CD4-positive, CD25-positive, alpha-beta regulatory T cell (primary cell): ENCODE measurements around the gene MGAT5B. TPM values are rescaled to one million over a fixed set of nuclear protein-coding genes. Genes with fewer than 3 reads are reported as not detected.
A peak's percentile ranks its signal among the peaks of the same experiment; 100 is the strongest.

Experiments
- ATAC-seq, 2 donors: fragments of 150-1000 bp; cut with Tn5 transposase; one replicate each; pipeline ENCODE4 v1.10.0; 2021; ENCODE audit warnings: low read depth in 2 of 2, moderate number of reproducible peaks in 2 of 2, moderate library complexity in 1 of 2
- DNase-seq, 3 donors: peaks; one replicate each; pipeline versions ENCODE4 v3.0.0 to v3.0.0-alpha.2; 2012 to 2022; ENCODE audit warnings: mixed read lengths in 1 of 3
- H3K27ac ChIP-seq: one replicate; pipeline ENCODE4 v1.7.0; 2013; ENCODE audit warnings: mild to moderate bottlenecking, low read length; ENCODE audit not compliant: insufficient read depth, poor library complexity, severe bottlenecking
- H3K27me3 ChIP-seq: one replicate; pipeline ENCODE4 v1.7.0; 2013; ENCODE audit warnings: low read length; ENCODE audit not compliant: control insufficient read depth, insufficient read depth
- H3K36me3 ChIP-seq: one replicate; pipeline ENCODE4 v1.7.0; 2013; ENCODE audit warnings: mild to moderate bottlenecking, low read length, moderate library complexity; ENCODE audit not compliant: control insufficient read depth, insufficient read depth
- H3K4me1 ChIP-seq: 2 replicates; pipeline ENCODE4 v1.7.0; 2013; ENCODE audit warnings: mild to moderate bottlenecking, low read length; ENCODE audit not compliant: insufficient read depth, control insufficient read depth, poor library complexity, severe bottlenecking
- H3K4me3 ChIP-seq: one replicate; pipeline ENCODE4 v1.7.0; 2013; ENCODE audit warnings: low read depth, mild to moderate bottlenecking, low read length, moderate library complexity
- H3K9me3 ChIP-seq, 2 experiments: 1 replicate in 1 of 2; 2 replicates in 1 of 2; pipeline ENCODE4 v1.7.0; 2013; ENCODE audit warnings: low read length in 2 of 2, mild to moderate bottlenecking in 1 of 2, moderate library complexity in 1 of 2; ENCODE audit not compliant: control insufficient read depth in 2 of 2
- H3K27ac Mint-ChIP-seq, 3 donors: one replicate each; pipeline ENCODE4 v1.8.0; 2020 to 2022; ENCODE audit warnings: mild to moderate bottlenecking in 3 of 3, mixed read lengths in 3 of 3, moderate library complexity in 2 of 3
- H3K27me3 Mint-ChIP-seq: one replicate; pipeline ENCODE4 v1.8.0; 2022; ENCODE audit warnings: mild to moderate bottlenecking, mixed read lengths
- H3K36me3 Mint-ChIP-seq: one replicate; pipeline ENCODE4 v1.8.0; 2020; ENCODE audit warnings: mixed read lengths
- H3K4me1 Mint-ChIP-seq, 4 donors: one replicate each; pipeline ENCODE4 v1.8.0; 2020 to 2022; ENCODE audit warnings: mixed read lengths in 4 of 4, mild to moderate bottlenecking in 1 of 4
- H3K4me3 Mint-ChIP-seq, 4 donors: one replicate each; pipeline ENCODE4 v1.8.0; 2020 to 2022; ENCODE audit warnings: mild to moderate bottlenecking in 4 of 4, mixed read lengths in 4 of 4, moderate library complexity in 3 of 4
- H3K9me3 Mint-ChIP-seq, 7 donors: one replicate each; pipeline ENCODE4 v1.8.0; 2020 to 2022; ENCODE audit warnings: mixed read lengths in 7 of 7, mild to moderate bottlenecking in 3 of 7, moderate library complexity in 2 of 7
- polyA plus RNA-seq, 4 donors: library from polyadenylated mRNA; unstranded; fragments of 300-500 nt; fragmentation: Illumina TruSeq; gene quantifications; one replicate each; pipeline ENCODE4 v1.2.3, GENCODE V29; 2021
- total RNA-seq: library from RNA; stranded (reverse); gene quantifications from one replicate; pipeline ENCODE4 v1.2.3, GENCODE V29; 2022

MGAT5B gene
- total and polyA plus RNA-seq, 5 donors from 2014 or later, result not detected

DNA sequence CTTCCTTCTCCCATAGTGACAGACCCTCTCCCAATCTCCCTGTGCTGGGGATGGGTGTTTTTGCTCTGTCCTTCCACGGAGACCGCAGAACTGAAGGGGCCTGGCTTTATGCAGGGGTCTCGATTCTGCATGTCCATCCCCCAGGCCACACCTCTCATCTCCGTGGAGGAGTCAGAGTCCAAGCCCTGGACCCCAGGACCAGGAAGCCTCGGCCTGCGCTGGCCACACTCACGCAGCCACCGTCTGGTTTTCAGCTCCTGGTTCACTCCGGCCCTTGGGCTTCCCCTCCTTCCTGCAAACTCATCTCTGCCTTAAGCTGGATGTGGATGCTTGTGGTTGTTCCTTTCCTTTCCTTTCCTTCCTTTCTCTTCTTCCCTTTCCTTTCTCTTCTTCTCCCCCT, 90.8 kb downstream of the MGAT5B start:
- Mint-ChIP-seq H3K27me3 (peaks cover 23% of the 10 kb centered on the region), H3K27ac (no peak overlapping the region), H3K9me3 (peaks cover 0 to 2% (median 0%) of the 10 kb centered on the region in 7 donors), H3K4me3 (no peak overlapping the region), H3K4me1 (no peaks in the 10 kb centered on the region), H3K36me3 (peaks cover 3% of the 10 kb centered on the region)
- no peak for ATAC-seq
- Histone ChIP-seq H3K9me3 (no peaks in the 10 kb centered on the region), H3K27ac (no peak overlapping the region), H3K4me3 (no peak overlapping the region), H3K36me3 (no peaks in the 10 kb centered on the region), H3K4me1 (no peaks in the 10 kb centered on the region), H3K27me3 (no peaks in the 10 kb centered on the region)
- DNase-seq, result no peak

DNA sequence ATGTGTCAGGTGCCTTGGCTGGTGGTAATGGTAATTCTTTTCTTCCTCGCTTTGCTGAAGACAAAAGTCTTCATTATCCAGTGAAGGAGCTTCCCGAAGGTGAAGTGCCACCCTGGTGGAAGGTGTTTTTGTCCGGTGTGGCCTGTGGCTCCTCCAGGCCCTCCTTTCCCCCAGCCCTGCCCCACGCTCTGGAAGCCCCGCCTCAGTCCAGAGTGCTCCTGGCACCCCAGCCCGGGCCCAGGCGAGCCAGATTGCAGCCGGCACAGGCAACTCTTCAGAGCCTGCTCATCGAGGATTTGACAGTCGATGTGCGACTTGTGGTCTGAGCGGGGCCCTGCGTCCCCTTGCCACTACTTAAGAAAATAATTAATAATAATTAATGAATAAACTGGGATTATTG, 93.7 kb downstream of the MGAT5B start:
- ATAC-seq, result no peak
- peaks cover 29% of the 10 kb centered on the region for H3K27me3 Mint-ChIP-seq

DNA sequence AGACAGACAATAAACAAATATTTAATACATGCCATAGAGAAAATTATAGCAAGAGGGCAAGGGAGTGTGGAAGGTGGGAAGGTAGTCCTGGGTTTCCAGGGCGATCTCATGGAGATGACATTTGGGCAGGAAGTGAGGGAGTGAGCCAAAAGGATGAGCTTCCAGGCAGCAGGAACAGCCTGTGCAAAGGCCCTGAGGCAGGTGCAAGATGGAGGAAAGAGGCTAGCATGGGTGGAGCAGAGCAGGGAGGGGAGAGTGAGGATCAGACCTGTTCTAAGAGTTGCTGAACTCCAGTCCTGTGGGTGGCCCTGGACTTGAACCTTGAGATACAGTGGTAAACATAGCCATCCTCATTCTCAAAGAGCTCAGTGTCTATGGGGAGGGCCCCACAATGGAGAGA, 94.7 kb downstream of the MGAT5B start:
- Histone ChIP-seq H3K27me3 (peaks cover 4% of the 10 kb centered on the region), H3K4me1 (no peaks in the 10 kb centered on the region), H3K27ac (no peak overlapping the region), H3K36me3 (no peaks in the 10 kb centered on the region), H3K4me3 (no peak overlapping the region), H3K9me3 (no peaks in the 10 kb centered on the region)
- no peak for DNase-seq
- H3K4me3 Mint-ChIP-seq, result no peak overlapping the region
- no peak overlapping the region for H3K27ac Mint-ChIP-seq
- H3K9me3 Mint-ChIP-seq, result peaks cover 0 to 2% (median 0%) of the 10 kb centered on the region in 7 donors
- peaks cover 34% of the 10 kb centered on the region for H3K27me3 Mint-ChIP-seq
- ATAC-seq, result no peak
- peaks cover 3% of the 10 kb centered on the region for H3K36me3 Mint-ChIP-seq
- no peaks in the 10 kb centered on the region for H3K4me1 Mint-ChIP-seq

More for the DNA sequence above, 93.7 kb downstream of the MGAT5B start:
- Histone ChIP-seq H3K36me3 (no peaks in the 10 kb centered on the region), H3K27me3 (no peaks in the 10 kb centered on the region), H3K4me1 (no peaks in the 10 kb centered on the region), H3K27ac (no peak overlapping the region), H3K9me3 (no peaks in the 10 kb centered on the region), H3K4me3 (no peak overlapping the region)
- Mint-ChIP-seq H3K4me3 (no peak overlapping the region), H3K27ac (no peak overlapping the region), H3K36me3 (peaks cover 3% of the 10 kb centered on the region), H3K4me1 (no peaks in the 10 kb centered on the region), H3K9me3 (peaks cover 0 to 2% (median 0%) of the 10 kb centered on the region in 7 donors)
- no peak for DNase-seq

DNA sequence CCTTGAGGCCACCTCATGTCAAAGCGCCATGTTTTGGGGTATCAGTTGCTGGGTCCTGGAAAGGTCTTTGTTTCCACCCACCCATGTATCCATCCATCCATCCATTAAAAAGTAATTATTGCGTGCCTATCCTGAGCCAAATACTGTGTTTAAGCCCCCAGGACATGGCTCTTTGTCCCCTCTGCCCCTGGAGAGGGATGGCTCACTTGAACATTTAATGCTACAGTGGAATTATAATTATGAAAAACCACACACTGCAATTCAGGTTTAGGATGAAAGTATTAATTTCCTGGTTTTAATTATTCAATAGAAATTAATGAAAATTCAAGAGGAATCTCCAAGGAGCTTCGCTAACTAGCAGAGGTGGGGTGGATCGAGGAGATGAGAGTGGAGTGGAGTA, 97.8 kb downstream of the MGAT5B start:
- H3K36me3 Mint-ChIP-seq, result peaks cover 3% of the 10 kb centered on the region
- no peak overlapping the region for H3K4me3 Mint-ChIP-seq
- Histone ChIP-seq H3K9me3 (no peaks in the 10 kb centered on the region), H3K27me3 (peaks cover 8% of the 10 kb centered on the region), H3K36me3 (no peaks in the 10 kb centered on the region), H3K4me1 (peaks cover 15% of the 10 kb centered on the region), H3K27ac (no peak overlapping the region), H3K4me3 (no peak overlapping the region)
- peaks cover 48% of the 10 kb centered on the region for H3K27me3 Mint-ChIP-seq
- ATAC-seq (no peak), DNase-seq (no peak)
- no peaks in the 10 kb centered on the region for H3K9me3 Mint-ChIP-seq
- no peak overlapping the region for H3K27ac Mint-ChIP-seq
- H3K4me1 Mint-ChIP-seq, result peaks cover 0 to 21% (median 11%) of the 10 kb centered on the region in 4 donors

DNA sequence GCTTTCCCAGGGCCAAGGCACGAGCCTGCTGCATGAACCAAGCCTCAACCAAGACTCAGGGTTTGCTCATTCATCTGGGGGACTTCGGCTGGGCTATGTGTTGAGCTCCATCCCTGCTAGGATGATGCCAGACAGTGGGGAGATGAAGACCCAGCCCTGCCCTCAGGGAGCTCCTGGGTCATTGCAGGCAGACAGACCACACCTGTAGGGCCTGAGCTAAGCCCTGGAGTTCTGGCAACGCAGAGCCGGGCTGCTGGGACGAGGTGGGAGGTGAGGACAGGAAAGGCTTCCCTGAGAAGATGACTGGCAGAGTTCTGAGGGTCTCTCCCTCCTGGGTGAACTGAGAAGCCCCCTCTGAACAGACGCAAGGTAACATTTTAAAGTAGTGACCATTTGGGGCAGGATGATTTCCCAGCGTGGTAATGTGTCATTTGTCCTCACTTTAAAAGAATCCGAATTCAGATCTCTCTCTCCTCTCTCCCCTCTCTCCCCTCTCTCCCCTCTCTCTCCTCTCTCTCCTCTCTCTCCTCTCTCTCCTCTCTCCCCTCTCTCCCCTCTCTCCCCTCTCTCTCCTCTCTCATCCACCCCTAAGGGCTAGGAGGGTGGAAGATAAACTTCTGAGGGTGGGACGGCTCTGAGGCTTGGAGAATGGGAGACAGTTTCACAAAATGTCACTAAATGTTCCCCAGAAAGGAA, 98.4 kb downstream of the MGAT5B start:
- Histone ChIP-seq H3K27me3 (peaks cover 8% of the 10 kb centered on the region), H3K36me3 (no peaks in the 10 kb centered on the region), H3K9me3 (no peaks in the 10 kb centered on the region), H3K27ac (no peak overlapping the region), H3K4me1 (peaks cover 15% of the 10 kb centered on the region), H3K4me3 (no peak overlapping the region)
- Mint-ChIP-seq H3K4me3 (no peak overlapping the region), H3K27me3 (peaks cover 50% of the 10 kb centered on the region), H3K9me3 (no peaks in the 10 kb centered on the region), H3K4me1 (peaks cover 0 to 21% (median 11%) of the 10 kb centered on the region in 4 donors), H3K27ac (no peak overlapping the region), H3K36me3 (peaks cover 3% of the 10 kb centered on the region)
- DNase-seq, result no peak
- no peak for ATAC-seq

DNA sequence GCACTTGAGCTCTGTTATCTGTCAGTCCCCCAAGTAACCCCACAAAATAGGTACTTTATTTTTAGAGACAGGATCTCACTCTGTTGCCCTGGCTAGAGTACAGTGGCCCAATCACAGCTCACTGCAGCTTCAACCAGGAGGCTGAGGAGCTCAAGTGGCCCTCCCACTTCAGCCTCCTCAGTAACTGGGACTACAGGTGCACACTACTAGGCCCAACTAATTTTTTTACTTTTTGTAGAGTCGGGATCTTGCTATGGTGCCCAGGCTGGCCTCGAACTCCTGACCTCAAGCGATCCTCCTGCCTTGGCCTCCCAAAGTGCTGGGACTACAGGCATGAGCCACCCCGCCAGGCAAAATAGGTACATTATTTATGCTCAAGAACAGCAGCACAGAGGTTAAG, 99.6 kb downstream of the MGAT5B start:
- Histone ChIP-seq H3K4me1 (peaks cover 15% of the 10 kb centered on the region), H3K27ac (no peak overlapping the region), H3K4me3 (no peak overlapping the region), H3K36me3 (no peaks in the 10 kb centered on the region), H3K9me3 (no peaks in the 10 kb centered on the region), H3K27me3 (peaks cover 8% of the 10 kb centered on the region)
- ATAC-seq (no peak), DNase-seq (no peak)
- Mint-ChIP-seq H3K27me3 (peaks cover 54% of the 10 kb centered on the region), H3K27ac (no peak overlapping the region), H3K9me3 (no peaks in the 10 kb centered on the region), H3K4me1 (peaks cover 0 to 21% (median 11%) of the 10 kb centered on the region in 4 donors), H3K4me3 (peak overlapping the region in 1 of 4 donors; percentile 38), H3K36me3 (peaks cover 2% of the 10 kb centered on the region)

DNA sequence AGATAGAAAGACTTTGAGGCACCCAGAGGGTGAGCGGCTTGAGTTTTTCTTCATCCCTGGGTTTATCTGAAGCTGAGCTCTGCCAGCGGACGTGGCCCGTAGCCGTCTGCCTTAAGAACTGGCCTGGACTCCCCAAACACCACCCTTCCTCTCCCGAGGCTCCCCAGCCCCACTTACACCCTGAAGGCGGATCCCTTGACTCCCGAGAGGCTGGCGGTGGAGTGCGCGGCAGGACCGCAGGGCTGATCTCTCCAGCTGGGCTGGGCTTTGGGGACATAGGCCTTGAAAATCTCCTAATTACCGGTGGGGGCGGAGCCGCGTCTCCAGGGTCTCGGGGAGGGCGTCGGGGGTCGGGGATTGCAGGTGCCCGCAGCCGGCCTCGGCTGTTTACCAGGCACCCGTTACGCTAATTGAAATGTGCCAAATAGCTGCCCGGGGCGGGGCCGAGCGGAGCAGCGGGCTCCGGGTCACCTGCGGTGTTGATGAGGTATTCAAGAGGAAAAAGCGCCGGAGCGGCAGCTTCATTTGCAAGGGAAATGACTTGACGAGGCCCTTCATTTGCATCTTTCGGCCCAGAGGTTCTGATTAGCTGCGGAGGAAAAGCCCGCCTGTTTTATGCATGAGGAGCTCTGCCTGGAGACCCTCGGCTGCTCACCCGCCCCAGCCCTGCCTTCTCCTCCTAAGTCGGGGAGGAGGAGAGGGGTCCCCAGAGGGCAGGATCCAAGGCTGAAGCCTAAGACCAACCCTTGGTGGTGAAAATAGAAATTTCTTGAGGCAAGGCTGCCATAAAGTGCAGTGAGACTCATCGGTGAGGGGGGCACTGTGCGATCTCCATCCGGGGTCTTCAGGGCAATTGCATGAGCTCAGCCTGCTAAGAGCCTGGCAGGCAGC, 100.7 kb downstream of the MGAT5B start:
- Mint-ChIP-seq H3K9me3 (peaks cover 0 to 2% (median 0%) of the 10 kb centered on the region in 7 donors), H3K36me3 (no peaks in the 10 kb centered on the region), H3K27ac (peak overlapping the region in 2 of 3 donors; percentile 38 to 78), H3K4me1 (peaks cover 0 to 21% (median 11%) of the 10 kb centered on the region in 4 donors), H3K27me3 (peaks cover 52% of the 10 kb centered on the region), H3K4me3 (peak overlapping the region; percentile 25 to 83 (median 70))
- H3K4me1 ChIP-seq, result peaks cover 15% of the 10 kb centered on the region
- no peak overlapping the region for H3K27ac ChIP-seq
- H3K4me3 ChIP-seq, result peak overlapping the region; percentile 32
- no peaks in the 10 kb centered on the region for H3K36me3 ChIP-seq
- ATAC-seq (peak; percentile 46 to 57), DNase-seq (peak; percentile 21 to 52 (median 23))
- H3K9me3 ChIP-seq, result no peaks in the 10 kb centered on the region
- peaks cover 8% of the 10 kb centered on the region for H3K27me3 ChIP-seq
